Hematopoietic multipotent progenitor cell (in vitro differentiated cells): ENCODE measurements around the gene GDF2. TPM values are rescaled to one million over a fixed set of nuclear protein-coding genes. Genes with fewer than 3 reads are reported as not detected.

Experiments
- DNase-seq, 3 donors: peaks; one replicate each; pipeline ENCODE4 v3.0.0-alpha.2; 2011 to 2015; ENCODE audit warnings: low read depth in 2 of 3, low spot score in 2 of 3
- total RNA-seq: library from RNA; depleted of rRNA; stranded (reverse); fragments of >200 nt; gene quantifications from one replicate; pipeline ENCODE4 v1.2.3, GENCODE V29; 2012

GDF2 gene
- total RNA-seq, 1 donor: not detected

GRCh38 chr10:47366181-47366631 lies 44.0 kb downstream of the GDF2 start:
- no peak for DNase-seq

DNA sequence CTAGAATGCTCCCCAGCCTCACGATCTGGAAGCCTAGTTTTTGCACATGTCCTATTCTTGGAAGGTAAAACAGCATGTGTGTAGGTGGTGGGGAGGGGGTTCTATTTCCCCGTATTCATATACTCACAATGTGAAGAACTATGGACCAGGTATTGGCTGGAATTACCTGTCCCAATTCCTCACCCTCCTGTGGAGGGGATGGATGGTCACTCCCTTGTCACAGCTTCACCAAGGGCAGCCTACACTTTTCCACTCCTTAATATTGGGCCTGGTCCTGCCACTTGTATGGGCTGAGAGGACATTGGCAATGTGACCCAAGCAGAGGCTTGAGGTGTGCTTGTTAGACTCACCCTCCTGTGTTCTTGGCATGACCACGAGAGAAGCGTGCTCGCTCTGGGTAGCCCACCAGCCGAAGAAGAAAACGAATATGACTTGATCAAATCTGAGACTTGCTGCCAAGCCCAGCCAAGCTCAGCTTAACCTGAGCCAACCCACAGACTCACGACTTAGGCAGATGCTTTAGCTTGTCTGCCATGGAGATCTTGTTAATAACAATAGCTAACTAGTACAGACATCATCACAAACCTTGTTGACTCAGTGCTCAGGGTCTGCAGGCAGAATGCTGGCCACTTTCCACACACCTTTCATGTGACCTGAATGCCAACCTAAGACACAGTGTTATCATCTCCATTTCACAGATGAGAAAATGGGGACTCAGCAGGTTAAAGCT lies 44.6 kb downstream of the GDF2 start:
- no peak for DNase-seq

DNA sequence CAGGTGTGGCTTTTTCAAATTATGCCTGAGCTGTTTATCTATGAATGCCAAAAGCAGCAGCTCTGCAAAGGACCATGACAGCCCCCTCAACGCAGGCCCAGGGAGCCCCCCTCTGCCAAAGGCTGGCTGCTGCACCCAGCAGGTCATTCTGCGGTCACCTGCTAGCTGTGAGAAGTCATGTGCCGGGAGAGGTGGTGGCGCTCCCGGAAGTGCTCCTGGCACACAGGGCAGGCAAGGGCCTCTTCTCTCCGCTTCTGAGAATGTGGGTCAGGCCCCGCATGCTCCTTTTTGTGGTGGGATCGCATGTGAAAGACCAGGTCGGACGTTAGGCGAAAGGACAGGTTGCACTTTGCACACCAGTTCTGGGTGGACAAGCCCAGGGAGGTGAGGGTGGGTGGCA lies 45.4 kb downstream of the GDF2 start:
- no peak for DNase-seq

DNA sequence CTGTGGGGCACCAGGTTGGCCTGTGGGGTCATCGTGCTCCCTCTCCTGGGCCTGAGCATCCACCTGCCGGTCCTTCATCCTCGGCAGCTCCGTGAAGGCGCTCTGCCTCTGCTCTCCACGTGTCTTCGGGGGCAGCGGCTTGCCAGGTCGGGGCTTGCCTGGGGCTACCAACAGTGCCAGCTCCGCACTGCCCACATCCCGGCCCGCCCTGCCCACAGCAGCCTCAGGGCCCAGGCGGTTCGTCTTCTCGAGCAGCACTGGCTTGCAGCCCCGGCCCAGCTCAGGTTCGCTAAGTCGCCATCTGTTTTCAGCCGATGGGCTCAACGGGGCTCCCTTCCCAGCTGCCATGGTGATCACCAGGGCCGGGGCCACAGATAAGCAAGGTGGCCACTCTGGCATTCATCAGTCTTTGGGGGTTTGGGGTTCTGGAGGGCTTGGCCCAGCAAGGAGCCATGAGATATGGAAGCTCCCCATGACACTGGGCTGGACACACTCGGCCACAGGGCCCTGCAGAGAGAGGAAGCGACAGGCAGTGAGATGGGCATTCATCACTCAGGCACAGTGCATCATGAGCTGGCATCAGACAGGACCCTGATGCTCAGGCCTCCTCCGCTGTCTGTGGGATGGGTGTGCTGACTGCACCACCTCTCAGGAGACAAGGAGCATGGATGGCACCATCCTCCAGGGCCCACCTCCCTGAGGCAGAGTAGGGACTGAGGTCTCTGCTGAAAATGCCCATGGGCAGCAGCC lies 46.4 kb downstream of the GDF2 start:
- DNase-seq: no peak

- no peak for DNase-seq
Observed at GRCh38 chr10:47369251-47369894, 47.1 kb downstream of the GDF2 start.

- no peak for DNase-seq
Observed at GRCh38 chr10:47370015-47370767, 47.9 kb downstream of the GDF2 start.

- DNase-seq: no peak
Observed at GRCh38 chr10:47370878-47371277, 48.6 kb downstream of the GDF2 start.

DNA sequence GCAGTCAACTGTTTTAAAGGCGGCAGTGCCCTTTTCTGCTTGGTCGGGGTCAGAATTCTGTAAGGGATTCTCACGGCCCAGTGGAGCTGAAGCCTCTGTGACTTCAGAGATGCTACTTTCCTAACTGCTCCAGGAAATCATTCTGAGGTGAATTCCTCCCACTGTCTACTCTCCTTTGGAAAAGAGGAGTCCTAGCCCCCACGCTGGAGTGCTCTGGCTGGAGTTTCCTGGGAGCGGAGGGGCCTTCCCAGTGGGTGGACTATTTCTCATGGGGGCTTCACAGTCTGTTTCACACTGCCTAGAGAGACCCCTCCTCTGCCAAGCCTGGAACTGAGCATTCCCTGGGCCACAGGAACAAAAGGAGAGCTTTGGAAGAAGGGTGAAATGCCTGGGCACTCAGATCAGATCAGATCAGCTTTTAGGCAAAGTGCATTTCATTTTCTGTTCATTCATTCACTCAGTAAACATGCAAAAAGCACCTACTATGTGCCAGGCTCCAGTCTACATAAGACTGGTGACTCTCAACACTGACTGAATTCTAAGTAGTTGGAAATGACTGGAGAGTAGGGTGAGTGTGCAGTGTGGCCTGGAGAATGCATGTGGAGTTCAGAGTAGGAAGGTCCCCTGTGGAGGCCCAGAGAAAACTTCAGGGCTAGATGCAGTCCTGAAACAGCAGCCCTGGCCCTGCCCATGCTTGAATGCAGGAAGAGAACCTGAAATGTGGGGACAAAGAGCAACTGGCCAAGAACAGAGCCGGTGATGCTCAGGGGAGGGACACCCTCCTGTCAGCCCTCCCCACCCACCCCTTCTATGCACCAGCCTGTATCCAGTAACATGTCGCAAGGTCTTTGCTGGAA lies 49.6 kb downstream of the GDF2 start:
- no peak for DNase-seq

- no peak for DNase-seq
Observed at GRCh38 chr10:47372726-47373125, 50.5 kb downstream of the GDF2 start.

DNA sequence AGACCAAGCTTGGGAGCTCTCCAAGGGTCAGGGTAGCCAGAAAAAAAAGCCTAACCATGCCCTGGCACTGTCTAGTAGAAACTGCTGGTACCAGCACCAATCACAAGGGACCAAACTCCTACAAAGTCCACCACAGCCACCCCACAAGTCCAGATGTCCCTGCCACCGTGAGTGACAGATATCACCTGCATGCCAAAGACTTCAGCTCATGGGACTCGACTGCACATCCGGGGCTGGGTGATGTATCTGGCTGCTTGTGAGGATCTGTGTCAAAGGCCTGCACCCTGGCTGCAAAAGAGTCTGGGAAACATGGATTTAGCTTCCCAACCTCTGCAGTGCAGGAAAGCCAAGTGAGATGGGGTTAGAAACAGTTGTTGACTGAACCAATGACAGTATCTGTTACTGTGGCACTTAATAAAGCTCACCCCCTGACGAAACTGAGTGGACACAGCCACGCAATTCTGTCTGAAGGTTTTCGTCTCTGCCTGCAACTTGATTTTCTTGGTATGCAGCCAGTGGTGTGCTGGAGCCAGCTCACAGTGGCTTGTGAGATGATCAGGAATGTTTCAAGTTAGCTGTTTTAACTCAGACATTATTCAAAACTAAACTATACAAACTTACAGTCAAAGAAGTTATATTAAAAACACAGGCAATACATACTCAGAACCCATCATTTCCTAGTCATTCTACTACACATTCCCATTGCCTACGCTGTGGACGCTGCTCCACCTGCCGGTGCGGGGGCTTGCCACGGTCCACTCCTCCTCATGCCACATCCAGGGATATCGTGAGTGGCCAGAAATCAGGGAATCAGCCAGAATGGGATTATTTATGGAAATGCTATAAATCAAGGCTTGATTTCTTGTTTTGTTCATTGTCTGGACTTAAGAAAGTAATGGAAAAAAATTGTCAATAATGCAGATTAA lies 52.6 kb downstream of the GDF2 start:
- no peak for DNase-seq

DNA sequence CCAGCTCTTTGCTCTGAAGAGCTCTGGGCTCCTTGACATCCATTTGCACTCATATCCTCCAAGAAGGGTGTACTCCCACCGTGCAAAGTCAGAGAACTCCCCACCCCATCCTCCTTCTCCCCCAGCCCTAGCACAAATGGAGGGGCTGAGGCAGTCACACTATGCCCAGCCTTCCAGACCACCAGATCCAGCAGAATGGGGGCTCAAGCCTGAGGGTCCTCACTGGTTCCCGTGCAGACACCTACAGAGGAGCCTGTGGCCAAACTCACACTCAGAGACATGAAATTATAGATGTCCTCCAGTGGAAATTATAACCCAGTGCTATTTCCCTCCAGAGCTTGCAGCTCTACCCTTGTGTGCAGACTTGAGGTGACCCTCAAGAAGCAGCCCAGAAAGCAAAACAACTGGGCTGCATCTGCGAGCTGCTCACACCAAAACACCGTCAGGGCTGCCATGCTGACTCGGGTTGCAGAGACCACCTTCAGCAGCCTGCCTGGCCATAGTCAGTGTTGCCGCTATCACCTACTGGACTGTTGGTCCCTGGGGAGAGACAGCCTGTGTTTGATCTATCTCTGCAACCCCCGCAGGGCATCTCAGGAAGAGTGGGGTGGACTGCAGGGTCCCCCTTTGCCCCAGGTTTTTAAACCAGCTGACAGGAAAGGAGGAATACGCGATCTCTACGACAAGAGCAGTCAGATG lies 54.4 kb downstream of the GDF2 start:
- no peak for DNase-seq

Other genes with a start within 250 kb of the GDF2 start
- gene GDF10, start 22.3 kb upstream of the GDF2 start, total RNA-seq: 1.1 TPM
- not detected for gene RBP3, start 25.9 kb downstream of the GDF2 start, total RNA-seq
- 0.27 TPM for gene ZNF488, start 61.8 kb downstream of the GDF2 start, total RNA-seq
- gene ANXA8, start 161.7 kb downstream of the GDF2 start, total RNA-seq: under 0.01 TPM
- not detected for gene FAM25G, start 169.2 kb downstream of the GDF2 start, total RNA-seq
- 9.2 TPM for gene AGAP9, start 201.2 kb downstream of the GDF2 start, total RNA-seq